ENCODE measurements around the gene ARID4A.
"Not testable (repeated sequence)": the region's sequence is repeated elsewhere in the genome, so short reads cannot be mapped to it uniquely, and the experiment has no call there.

Gene ARID4A

GRCh38 chr14:58353516-58354299, 55.4 kb downstream of the ARID4A start:
- no peak for DNase-seq (ENCODE audit: low spot score)
- in situ Hi-C loops (cut with MboI; ENCODE audit: low sequenced_read_pairs, unreplicated experiment), result no loop called here
- TF ChIP-seq CTCF (IDR thresholded peaks at IDR 0.05; ENCODE audit: borderline replicate concordance, control extremely low read depth, extremely low read depth, insufficient read depth, missing control alignments), result no peak

GRCh38 chr14:58354808-58355207, 56.5 kb downstream of the ARID4A start:
- no peak for TF ChIP-seq CTCF (IDR thresholded peaks at IDR 0.05; ENCODE audit: borderline replicate concordance, control extremely low read depth, extremely low read depth, insufficient read depth, missing control alignments)
- DNase-seq (ENCODE audit: low spot score), result no peak
- in situ Hi-C loops (cut with MboI; ENCODE audit: low sequenced_read_pairs, unreplicated experiment), result no loop called here

DNA sequence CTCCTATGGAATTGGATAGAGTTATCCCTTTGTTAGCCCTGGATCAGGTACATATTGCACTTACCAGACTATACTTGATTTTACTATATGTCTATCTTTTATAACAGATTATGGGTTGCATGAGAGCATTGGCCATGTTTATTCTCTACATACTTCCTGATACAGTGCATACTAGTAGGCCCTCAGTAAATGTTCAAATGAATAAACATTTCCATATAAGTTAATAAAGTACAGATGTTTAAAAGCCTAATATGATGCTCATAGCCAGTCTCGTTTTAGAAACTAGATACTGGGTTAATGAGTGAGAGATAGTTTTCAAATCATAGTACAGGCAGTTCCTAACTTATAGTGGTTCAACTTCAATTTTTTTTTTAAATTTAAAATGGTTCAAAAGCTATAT, 57.9 kb downstream of the ARID4A start:
- in situ Hi-C loops (cut with MboI; ENCODE audit: low sequenced_read_pairs, unreplicated experiment), result no loop called here
- no peak for TF ChIP-seq CTCF (IDR thresholded peaks at IDR 0.05; ENCODE audit: borderline replicate concordance, control extremely low read depth, extremely low read depth, insufficient read depth, missing control alignments)
- no peak for DNase-seq (ENCODE audit: low spot score)

- in situ Hi-C loops (cut with MboI; ENCODE audit: low sequenced_read_pairs, unreplicated experiment); DNase-seq (ENCODE audit: low spot score): not testable (repeated sequence)
Measured at GRCh38 chr14:58362272-58362671, 63.9 kb downstream of the ARID4A start.

DNA sequence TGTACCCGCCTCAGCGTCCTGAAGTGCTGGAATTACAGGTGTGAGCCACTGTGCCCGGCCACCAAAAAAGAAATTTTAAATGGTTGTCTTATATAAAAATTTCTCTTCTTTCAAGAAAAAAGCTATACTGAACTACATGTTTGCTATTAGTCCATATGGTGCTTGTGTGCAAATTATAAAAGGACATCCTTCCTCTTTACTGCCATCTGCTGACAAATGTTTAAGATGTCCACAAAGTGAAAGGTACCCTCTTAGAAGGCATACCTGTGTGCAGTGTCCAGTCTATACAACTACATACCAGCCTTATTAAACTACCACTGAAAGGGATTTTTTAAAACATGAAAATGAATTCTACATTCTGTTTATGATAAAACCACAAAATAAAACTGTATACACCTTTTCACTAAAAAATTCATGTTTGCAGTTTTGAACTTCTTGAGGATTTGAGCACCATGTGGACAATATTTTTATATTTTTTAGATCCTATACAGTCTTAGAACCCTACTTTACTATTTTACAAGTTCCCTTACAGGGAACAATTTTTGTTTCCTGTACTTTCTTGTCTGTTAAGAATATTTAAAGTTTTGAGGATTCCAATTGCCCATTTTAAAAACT, 64.5 kb downstream of the ARID4A start:
- in situ Hi-C loops (cut with MboI; ENCODE audit: low sequenced_read_pairs, unreplicated experiment), result no loop called here
- peak; percentile 26 for DNase-seq (ENCODE audit: low spot score)
- peak; percentile 17 for TF ChIP-seq CTCF (IDR thresholded peaks at IDR 0.05; ENCODE audit: borderline replicate concordance, control extremely low read depth, extremely low read depth, insufficient read depth, missing control alignments)

GRCh38 chr14:58364316-58364715, 66.0 kb downstream of the ARID4A start:
- in situ Hi-C loops (cut with MboI; ENCODE audit: low sequenced_read_pairs, unreplicated experiment), result no loop called here
- DNase-seq (ENCODE audit: low spot score), result no peak
- TF ChIP-seq CTCF (IDR thresholded peaks at IDR 0.05; ENCODE audit: borderline replicate concordance, control extremely low read depth, extremely low read depth, insufficient read depth, missing control alignments), result no peak

- no peak for DNase-seq (ENCODE audit: low spot score)
- in situ Hi-C loops (cut with MboI; ENCODE audit: low sequenced_read_pairs, unreplicated experiment), result no loop called here
- TF ChIP-seq CTCF (IDR thresholded peaks at IDR 0.05; ENCODE audit: borderline replicate concordance, control extremely low read depth, extremely low read depth, insufficient read depth, missing control alignments), result no peak
Measured at GRCh38 chr14:58367296-58367695, 68.9 kb downstream of the ARID4A start.
